Measurements from ENCODE around the gene COL6A2. TPM values are rescaled to one million over a fixed set of nuclear protein-coding genes. Genes with fewer than 3 reads are reported as not detected.

The COL6A2 gene
- total RNA-seq, 2 donors from 2014 or later = 3.3 to 10.1 TPM

GRCh38 chr21:46092026-46092764 lies 5.7 kb upstream of the COL6A2 start:
- no peaks in the 10 kb centered on the region for H3K36me3 Mint-ChIP-seq (ENCODE audit: low read depth)
- H3K9me3 Mint-ChIP-seq = peaks cover 17% of the 10 kb centered on the region
- no peak overlapping the region for H3K27ac Mint-ChIP-seq
- peaks cover 9% of the 10 kb centered on the region for H3K4me1 Mint-ChIP-seq
- no peak for ATAC-seq (replicated peaks)
- no peak overlapping the region for H3K4me3 Mint-ChIP-seq
- H3K27me3 Mint-ChIP-seq = peaks cover 4% of the 10 kb centered on the region

- Mint-ChIP-seq H3K9me3 (peaks cover 17% of the 10 kb centered on the region), H3K27me3 (peaks cover 4% of the 10 kb centered on the region), H3K36me3 (ENCODE audit: low read depth) (no peaks in the 10 kb centered on the region), H3K4me3 (no peak overlapping the region), H3K4me1 (peaks cover 9% of the 10 kb centered on the region), H3K27ac (no peak overlapping the region)
- ATAC-seq (replicated peaks) = no peak
Observed at GRCh38 chr21:46092811-46093667, 4.9 kb upstream of the COL6A2 start.

GRCh38 chr21:46093668-46094400 lies 4.1 kb upstream of the COL6A2 start:
- Mint-ChIP-seq H3K9me3 (peaks cover 9% of the 10 kb centered on the region), H3K27me3 (peaks cover 4% of the 10 kb centered on the region), H3K36me3 (ENCODE audit: low read depth) (no peaks in the 10 kb centered on the region), H3K27ac (no peak overlapping the region), H3K4me3 (no peak overlapping the region), H3K4me1 (peaks cover 9% of the 10 kb centered on the region)
- no peak for ATAC-seq (replicated peaks)

GRCh38 chr21:46094401-46095082 lies 3.4 kb upstream of the COL6A2 start:
- H3K27ac Mint-ChIP-seq = no peak overlapping the region
- peaks cover 4% of the 10 kb centered on the region for H3K27me3 Mint-ChIP-seq
- H3K4me1 Mint-ChIP-seq = peaks cover 9% of the 10 kb centered on the region
- H3K36me3 Mint-ChIP-seq (ENCODE audit: low read depth) = no peaks in the 10 kb centered on the region
- ATAC-seq (replicated peaks) = no peak
- H3K4me3 Mint-ChIP-seq = no peak overlapping the region
- peaks cover 9% of the 10 kb centered on the region for H3K9me3 Mint-ChIP-seq

- peaks cover 4% of the 10 kb centered on the region for H3K27me3 Mint-ChIP-seq
- H3K36me3 Mint-ChIP-seq (ENCODE audit: low read depth) = no peaks in the 10 kb centered on the region
- no peak overlapping the region for H3K4me3 Mint-ChIP-seq
- no peak overlapping the region for H3K27ac Mint-ChIP-seq
- H3K4me1 Mint-ChIP-seq = peaks cover 9% of the 10 kb centered on the region
- peaks cover 4% of the 10 kb centered on the region for H3K9me3 Mint-ChIP-seq
- ATAC-seq (replicated peaks) = no peak
Observed at GRCh38 chr21:46095083-46095719, 2.7 kb upstream of the COL6A2 start.

- no peaks in the 10 kb centered on the region for H3K9me3 Mint-ChIP-seq
- no peaks in the 10 kb centered on the region for H3K36me3 Mint-ChIP-seq (ENCODE audit: low read depth)
- ATAC-seq (replicated peaks) = no peak
- peaks cover 11% of the 10 kb centered on the region for H3K27me3 Mint-ChIP-seq
- peaks cover 9% of the 10 kb centered on the region for H3K4me1 Mint-ChIP-seq
- H3K27ac Mint-ChIP-seq = no peak overlapping the region
- peak overlapping the region; percentile 52 for H3K4me3 Mint-ChIP-seq
Observed at GRCh38 chr21:46095814-46096595, 1.9 kb upstream of the COL6A2 start.

- peaks cover 9% of the 10 kb centered on the region for H3K4me1 Mint-ChIP-seq
- H3K36me3 Mint-ChIP-seq (ENCODE audit: low read depth) = no peaks in the 10 kb centered on the region
- H3K4me3 Mint-ChIP-seq = peak overlapping the region; percentile 52
- ATAC-seq (replicated peaks) = no peak
- peaks cover 12% of the 10 kb centered on the region for H3K27me3 Mint-ChIP-seq
- H3K9me3 Mint-ChIP-seq = no peaks in the 10 kb centered on the region
- H3K27ac Mint-ChIP-seq = no peak overlapping the region
Observed at GRCh38 chr21:46096596-46097335, 1.1 kb upstream of the COL6A2 start.

GRCh38 chr21:46098303-46099141 lies 610 bp downstream of the COL6A2 start:
- peak; percentile 41 for ATAC-seq (replicated peaks)
- H3K4me3 Mint-ChIP-seq = peak overlapping the region; percentile 33
- peaks cover 26% of the 10 kb centered on the region for H3K27me3 Mint-ChIP-seq
- no peak overlapping the region for H3K27ac Mint-ChIP-seq
- H3K4me1 Mint-ChIP-seq = peaks cover 9% of the 10 kb centered on the region
- H3K9me3 Mint-ChIP-seq = peaks cover 7% of the 10 kb centered on the region
- no peaks in the 10 kb centered on the region for H3K36me3 Mint-ChIP-seq (ENCODE audit: low read depth)

- peak overlapping the region; percentile 33 for H3K4me3 Mint-ChIP-seq
- peaks cover 9% of the 10 kb centered on the region for H3K4me1 Mint-ChIP-seq
- H3K27me3 Mint-ChIP-seq = peaks cover 34% of the 10 kb centered on the region
- peaks cover 7% of the 10 kb centered on the region for H3K9me3 Mint-ChIP-seq
- H3K36me3 Mint-ChIP-seq (ENCODE audit: low read depth) = no peaks in the 10 kb centered on the region
- no peak for ATAC-seq (replicated peaks)
- H3K27ac Mint-ChIP-seq = no peak overlapping the region
Observed at GRCh38 chr21:46099476-46099875, 1.6 kb downstream of the COL6A2 start.

GRCh38 chr21:46100020-46100419 lies 2.1 kb downstream of the COL6A2 start:
- no peaks in the 10 kb centered on the region for H3K36me3 Mint-ChIP-seq (ENCODE audit: low read depth)
- peak overlapping the region; percentile 1 for H3K4me3 Mint-ChIP-seq
- peaks cover 9% of the 10 kb centered on the region for H3K4me1 Mint-ChIP-seq
- H3K27me3 Mint-ChIP-seq = peaks cover 35% of the 10 kb centered on the region
- H3K9me3 Mint-ChIP-seq = peaks cover 7% of the 10 kb centered on the region
- no peak for ATAC-seq (replicated peaks)
- H3K27ac Mint-ChIP-seq = no peak overlapping the region

GRCh38 chr21:46100426-46100825 lies 2.5 kb downstream of the COL6A2 start:
- no peak for ATAC-seq (replicated peaks)
- peaks cover 7% of the 10 kb centered on the region for H3K9me3 Mint-ChIP-seq
- peak overlapping the region; percentile 1 for H3K4me3 Mint-ChIP-seq
- H3K36me3 Mint-ChIP-seq (ENCODE audit: low read depth) = no peaks in the 10 kb centered on the region
- H3K27ac Mint-ChIP-seq = no peak overlapping the region
- peaks cover 9% of the 10 kb centered on the region for H3K4me1 Mint-ChIP-seq
- H3K27me3 Mint-ChIP-seq = peaks cover 35% of the 10 kb centered on the region

GRCh38 chr21:46100906-46101305 lies 3.0 kb downstream of the COL6A2 start:
- peaks cover 35% of the 10 kb centered on the region for H3K27me3 Mint-ChIP-seq
- H3K27ac Mint-ChIP-seq = no peak overlapping the region
- ATAC-seq (replicated peaks) = no peak
- peaks cover 7% of the 10 kb centered on the region for H3K9me3 Mint-ChIP-seq
- H3K4me3 Mint-ChIP-seq = no peak overlapping the region
- no peaks in the 10 kb centered on the region for H3K36me3 Mint-ChIP-seq (ENCODE audit: low read depth)
- peaks cover 9% of the 10 kb centered on the region for H3K4me1 Mint-ChIP-seq
